HEK293 (cell line): ENCODE measurements around the gene TMEM229B.

Source experiments
- ZBTB7A ChIP-seq: fragments of 450-650 bp; formaldehyde crosslinking; IDR thresholded peaks from 2 replicates; pipeline ENCODE4 v1.5.1; 2016; ENCODE audit warnings: low read depth, missing biosample characterization, missing genetic modification characterization
- ZNF621 ChIP-seq: fragments of 450-650 bp; formaldehyde crosslinking; IDR thresholded peaks from 2 replicates; pipeline ENCODE4 v1.5.1; 2017; ENCODE audit warnings: missing biosample characterization, missing genetic modification characterization
- TF ChIP-seq, protein P1 (sequence below): fragments of 450-650 bp; formaldehyde crosslinking; IDR thresholded peaks from 2 replicates; pipeline ENCODE4 v1.5.1; 2016; ENCODE audit warnings: missing biosample characterization, missing genetic modification characterization

DNA sequence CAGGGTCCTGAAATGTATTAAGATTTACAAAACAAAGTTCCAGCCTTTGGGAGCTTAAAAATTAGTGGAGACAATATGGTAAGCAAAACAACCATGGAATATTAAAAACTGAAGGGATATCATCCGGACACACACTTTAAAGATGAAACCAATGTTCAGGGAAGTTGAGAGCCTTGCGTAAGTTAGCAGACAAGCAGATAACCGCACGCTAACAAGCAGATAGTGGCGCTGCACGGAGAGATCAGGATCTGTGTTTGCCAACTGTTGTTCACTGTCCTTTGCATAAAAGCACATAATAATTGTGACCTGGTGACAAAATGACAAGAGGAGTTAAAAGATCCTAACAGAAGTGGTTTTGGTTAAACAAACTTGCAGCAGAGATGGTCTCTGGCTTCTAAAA is 14.3 kb upstream of the TMEM229B start:
- TF ChIP-seq ZNF621 (tag by site-specific recombination) (no peak), ZBTB7A (tag by site-specific recombination) (no peak)
- TF ChIP-seq, protein P1, sequence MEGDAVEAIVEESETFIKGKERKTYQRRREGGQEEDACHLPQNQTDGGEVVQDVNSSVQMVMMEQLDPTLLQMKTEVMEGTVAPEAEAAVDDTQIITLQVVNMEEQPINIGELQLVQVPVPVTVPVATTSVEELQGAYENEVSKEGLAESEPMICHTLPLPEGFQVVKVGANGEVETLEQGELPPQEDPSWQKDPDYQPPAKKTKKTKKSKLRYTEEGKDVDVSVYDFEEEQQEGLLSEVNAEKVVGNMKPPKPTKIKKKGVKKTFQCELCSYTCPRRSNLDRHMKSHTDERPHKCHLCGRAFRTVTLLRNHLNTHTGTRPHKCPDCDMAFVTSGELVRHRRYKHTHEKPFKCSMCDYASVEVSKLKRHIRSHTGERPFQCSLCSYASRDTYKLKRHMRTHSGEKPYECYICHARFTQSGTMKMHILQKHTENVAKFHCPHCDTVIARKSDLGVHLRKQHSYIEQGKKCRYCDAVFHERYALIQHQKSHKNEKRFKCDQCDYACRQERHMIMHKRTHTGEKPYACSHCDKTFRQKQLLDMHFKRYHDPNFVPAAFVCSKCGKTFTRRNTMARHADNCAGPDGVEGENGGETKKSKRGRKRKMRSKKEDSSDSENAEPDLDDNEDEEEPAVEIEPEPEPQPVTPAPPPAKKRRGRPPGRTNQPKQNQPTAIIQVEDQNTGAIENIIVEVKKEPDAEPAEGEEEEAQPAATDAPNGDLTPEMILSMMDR (tag by site-specific recombination): no peak
